Measurements from ENCODE around the gene ZNF789. TPM values are rescaled to one million over a fixed set of nuclear protein-coding genes. Genes with fewer than 3 reads are reported as not detected.
A peak's percentile ranks its signal among the peaks of the same experiment; 100 is the strongest.

The ZNF789 gene
- total and polyA plus RNA-seq, 2 experiments from 2014 or later = 9.0 to 13.8 TPM

- DNase-seq (ENCODE audit: low spot score) (peak; percentile 67), ATAC-seq (peak; percentile 12)
- H3K27me3 ChIP-seq (ENCODE audit: insufficient read depth) = no peaks in the 10 kb centered on the region
- H3K4me1 ChIP-seq (ENCODE audit: insufficient read depth) = peaks cover 13% of the 10 kb centered on the region
- H3K4me3 ChIP-seq = peak overlapping the region; percentile 95
- H3K27ac ChIP-seq (ENCODE audit: low read depth) = peak overlapping the region; percentile 86
- peaks cover 8% of the 10 kb centered on the region for H3K36me3 Mint-ChIP-seq (ENCODE audit: low read depth)
- peaks cover 54% of the 10 kb centered on the region for H3K79me2 ChIP-seq (replicated peaks; ENCODE audit: insufficient read depth)
- H3K36me3 ChIP-seq (ENCODE audit: insufficient read depth) = no peaks in the 10 kb centered on the region
- TF ChIP-seq CREB1 (CRISPR knock-in tag; IDR thresholded peaks at IDR 0.05; ENCODE audit: low read depth) = no peak
- TF ChIP-seq JUNB (IDR thresholded peaks at IDR 0.05; ENCODE audit: unreplicated experiment) = no peak
- TF ChIP-seq STAT1 (IDR thresholded peaks at IDR 0.05; ENCODE audit: unreplicated experiment) = no peak
- no peak for TF ChIP-seq REST (IDR thresholded peaks at IDR 0.05; ENCODE audit: unreplicated experiment)
- no peak for TF ChIP-seq ZNF462 (CRISPR knock-in tag; IDR thresholded peaks at IDR 0.05)
- TF ChIP-seq ZNF114 (CRISPR knock-in tag; IDR thresholded peaks at IDR 0.05) = no peak
- TF ChIP-seq CTCF (conservative IDR thresholded peaks at IDR 0.05; ENCODE audit: low read depth in 2 of 2) = no peak
- TF ChIP-seq ZNF331 (CRISPR knock-in tag; IDR thresholded peaks at IDR 0.05; ENCODE audit: low read depth) = no peak
- TF ChIP-seq ETS1 (IDR thresholded peaks at IDR 0.05) = no peak
- TF ChIP-seq EZH2 (IDR thresholded peaks at IDR 0.05; ENCODE audit: low read depth, unreplicated experiment) = no peak
- no peak for TF ChIP-seq NANOG (IDR thresholded peaks at IDR 0.05; ENCODE audit: borderline replicate concordance)
- TF ChIP-seq POLR2AphosphoS5 (IDR thresholded peaks at IDR 0.05; ENCODE audit: low read depth) = no peak
- TF ChIP-seq EZH2phosphoT487 (IDR thresholded peaks at IDR 0.05; ENCODE audit: unreplicated experiment) = no peak
- no peaks in the 10 kb centered on the region for H3K9me2 ChIP-seq (ENCODE audit: insufficient read depth)
- H3K27me3 Mint-ChIP-seq (ENCODE audit: insufficient read depth, low read depth, poor library complexity) = peaks cover 16% of the 10 kb centered on the region
- H3K4me1 Mint-ChIP-seq = peaks cover 9% of the 10 kb centered on the region; the same call in 2 of the 3 replicates
- peaks cover 10% of the 10 kb centered on the region for H4K20me1 ChIP-seq (replicated peaks; ENCODE audit: insufficient read depth)
- H3K4me3 Mint-ChIP-seq = peak overlapping the region; percentile 97
- H2AFZ ChIP-seq = peak overlapping the region; percentile 61
- H3K9me3 Mint-ChIP-seq = peaks cover 2% of the 10 kb centered on the region; the same call in 1 of the 3 replicates
- H3K4me2 ChIP-seq = peak overlapping the region; percentile 96
- H3F3A ChIP-seq (replicated peaks; ENCODE audit: low read depth) = 0 out of 2 replicates have a peak, but pooled peaks cover 10% of the 10 kb centered on the region
- H3K27ac Mint-ChIP-seq = peak overlapping the region; percentile 97
Measured at GRCh38 chr7:99473315-99473596, 566 bp downstream of the ZNF789 start.

Data from GM23338 (cell line).